CD8-positive, alpha-beta memory T cell (primary cell): Measurements from ENCODE around the gene SIN3A. TPM values are rescaled to one million over a fixed set of nuclear protein-coding genes. Genes with fewer than 3 reads are reported as not detected.

Experiments
- CTCF ChIA-PET: fragments of 350-600 bp; sonication (Branson Sonifier 250); formaldehyde crosslinking; loops from one replicate; lab custom pipeline; 2021; ENCODE audit warnings: antibody characterized with exemption; lab: Charles Lee
- POLR2A ChIA-PET: fragments of 350-600 bp; sonication (Branson Sonifier 250); formaldehyde crosslinking; loops from one replicate; lab custom pipeline; 2021; ENCODE audit warnings: antibody characterized with exemption; lab: Charles Lee
- DNase-seq, 5 donors: peaks; one replicate each; pipeline versions ENCODE4 v3.0.0 to v3.0.0-alpha.2; 2020 to 2022; ENCODE audit warnings: mixed read lengths in 1 of 5
- H3K27ac ChIP-seq: one replicate; pipeline ENCODE4 v1.7.0; 2013; ENCODE audit warnings: low read depth, mild to moderate bottlenecking, low read length, moderate library complexity
- H3K27me3 ChIP-seq: 2 replicates; pipeline ENCODE4 v1.7.0; 2013; ENCODE audit warnings: low read length, mild to moderate bottlenecking; ENCODE audit not compliant: insufficient read depth, poor library complexity, severe bottlenecking
- H3K36me3 ChIP-seq: 2 replicates; pipeline ENCODE4 v1.7.0; 2013; ENCODE audit warnings: mild to moderate bottlenecking, low read length, moderate library complexity; ENCODE audit not compliant: insufficient read depth
- H3K4me1 ChIP-seq: 2 replicates; pipeline ENCODE4 v1.7.0; 2013; ENCODE audit warnings: mild to moderate bottlenecking, low read length, moderate library complexity; ENCODE audit not compliant: insufficient read depth
- H3K4me3 ChIP-seq: 2 replicates; pipeline ENCODE4 v1.7.0; 2013; ENCODE audit warnings: mild to moderate bottlenecking, low read length
- H3K9me3 ChIP-seq: 2 replicates; pipeline ENCODE4 v1.7.0; 2013; ENCODE audit warnings: mild to moderate bottlenecking, low read length
- H3K27ac Mint-ChIP-seq, 8 donors: one replicate each; pipeline ENCODE4 v1.8.0; 2020 to 2021; ENCODE audit warnings: mixed read lengths in 8 of 8, mild to moderate bottlenecking in 6 of 8, inconsistent platforms in 3 of 8, moderate library complexity in 3 of 8
- H3K27me3 Mint-ChIP-seq, 2 donors: one replicate each; pipeline ENCODE4 v1.8.0; 2020 to 2021; ENCODE audit warnings: mixed read lengths in 2 of 2, mild to moderate bottlenecking in 1 of 2, moderate library complexity in 1 of 2
- H3K36me3 Mint-ChIP-seq, 3 donors: one replicate each; pipeline ENCODE4 v1.8.0; 2020 to 2021; ENCODE audit warnings: mixed read lengths in 3 of 3, inconsistent platforms in 1 of 3, mild to moderate bottlenecking in 1 of 3
- H3K4me1 Mint-ChIP-seq, 3 donors: one replicate each; pipeline ENCODE4 v1.8.0; 2020 to 2021; ENCODE audit warnings: mixed read lengths in 3 of 3, inconsistent platforms in 1 of 3, mild to moderate bottlenecking in 1 of 3
- H3K4me3 Mint-ChIP-seq, 7 donors: one replicate each; pipeline ENCODE4 v1.8.0; 2020 to 2021; ENCODE audit warnings: mixed read lengths in 7 of 7, mild to moderate bottlenecking in 6 of 7, moderate library complexity in 4 of 7, inconsistent platforms in 2 of 7
- H3K9me3 Mint-ChIP-seq, 5 donors: one replicate each; pipeline ENCODE4 v1.8.0; 2020 to 2022; ENCODE audit warnings: mixed read lengths in 5 of 5, mild to moderate bottlenecking in 3 of 5, moderate library complexity in 2 of 5, inconsistent platforms in 1 of 5
- polyA plus RNA-seq: library from polyadenylated mRNA; unstranded; fragments of 300-500 nt; fragmentation: Illumina TruSeq; gene quantifications from one replicate; pipeline ENCODE4 v1.2.3, GENCODE V29; 2021
- total RNA-seq, 2 experiments: library from RNA; stranded (reverse); gene quantifications; one replicate each; pipeline ENCODE4 v1.2.3, GENCODE V29; 2021

The SIN3A gene
- total and polyA plus RNA-seq, 3 experiments from 2014 or later: 16.0 to 89.0 (median 82.8) TPM

DNA sequence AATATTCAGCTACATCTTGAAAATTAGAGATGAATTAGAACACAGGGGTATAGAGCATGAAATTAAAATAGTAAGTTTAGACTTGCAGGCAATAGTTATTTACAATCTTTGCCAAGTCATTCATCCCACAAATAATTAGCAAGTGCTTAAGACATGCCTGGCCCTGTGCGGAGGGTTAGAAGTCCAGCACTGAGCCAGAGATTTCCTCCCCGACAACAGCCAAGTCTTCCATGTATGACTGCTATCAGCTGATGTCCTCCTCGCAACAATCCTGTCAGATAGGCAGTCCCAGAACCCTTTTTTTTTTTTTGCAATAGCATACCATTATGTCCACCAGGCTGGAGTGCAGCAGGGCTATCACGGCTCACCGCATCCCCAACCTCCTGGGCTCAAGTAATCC, 14.6 kb downstream of the SIN3A start:
- no peaks in the 10 kb centered on the region for H3K27me3 Mint-ChIP-seq
- peak overlapping the region; percentile 21 for H3K27ac ChIP-seq
- H3K36me3 ChIP-seq: no peaks in the 10 kb centered on the region
- peak overlapping the region in 1 of 7 donors; percentile 81 for H3K4me3 Mint-ChIP-seq
- H3K4me1 Mint-ChIP-seq: peaks cover 51 to 70% (median 59%) of the 10 kb centered on the region in 3 donors
- no peaks in the 10 kb centered on the region for H3K9me3 Mint-ChIP-seq
- no peaks in the 10 kb centered on the region for H3K27me3 ChIP-seq
- H3K9me3 ChIP-seq: no peaks in the 10 kb centered on the region
- POLR2A ChIA-PET: interaction anchor here (0.7 to 0.9 kb wide), 2 partner anchors 14 to 17 kb away, joined by 3 to 4 read pairs; partner anchors contain the start of gene SIN3A
- no peak overlapping the region for H3K4me3 ChIP-seq
- no peak for DNase-seq
- H3K4me1 ChIP-seq: peaks cover 17% of the 10 kb centered on the region
- peak overlapping the region in 2 of 8 donors; percentile 45 to 59 for H3K27ac Mint-ChIP-seq
- CTCF ChIA-PET: interaction anchor here (1.4 kb wide), 1 partner anchor 69 kb away, joined by 3 read pairs; no protein-coding TSS in a partner anchor
- H3K36me3 Mint-ChIP-seq: peaks cover 0 to 50% (median 14%) of the 10 kb centered on the region in 3 donors

DNA sequence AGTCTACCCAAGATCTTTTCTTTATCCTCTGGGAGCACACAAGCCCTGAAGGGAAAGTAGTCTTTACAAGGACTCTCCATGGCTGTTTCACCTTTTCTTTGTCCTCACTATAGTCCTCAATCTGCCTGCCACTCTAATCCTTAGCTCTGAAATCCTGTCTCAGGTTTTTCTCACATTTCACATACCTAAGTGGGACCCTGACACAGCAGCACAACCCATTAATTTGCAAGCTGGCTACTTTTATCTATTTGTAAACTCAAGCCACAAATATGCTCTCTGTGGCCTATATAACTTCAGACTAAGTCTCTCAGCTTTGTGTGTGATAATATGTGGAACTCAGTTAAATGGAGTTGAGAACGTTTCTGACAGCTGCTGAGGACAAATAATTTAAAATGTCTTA, 19.8 kb downstream of the SIN3A start:
- CTCF ChIA-PET: no interaction called here

DNA sequence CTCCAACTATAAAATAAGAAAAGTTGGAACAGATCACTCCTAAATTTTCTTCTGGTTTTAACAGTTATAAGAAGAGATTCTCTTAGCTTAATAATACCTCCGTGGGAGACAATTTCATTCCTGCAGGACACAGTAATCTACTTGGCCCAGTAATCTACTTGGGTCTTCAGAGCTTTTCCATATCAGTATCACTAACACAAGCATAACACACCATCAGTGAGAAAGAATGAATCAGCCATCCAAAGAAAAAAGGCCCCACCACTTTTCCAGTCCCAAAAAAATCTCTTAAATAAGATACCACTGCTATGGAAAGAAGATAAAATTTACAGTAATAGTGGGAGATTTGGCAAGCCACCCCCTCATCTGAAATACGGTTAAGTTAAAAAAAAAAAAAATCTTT, 20.2 kb downstream of the SIN3A start:
- no peaks in the 10 kb centered on the region for H3K9me3 ChIP-seq
- ChIA-PET POLR2A (no interaction called here), CTCF (no interaction called here)
- Mint-ChIP-seq H3K27ac (peak overlapping the region in 3 of 8 donors; percentile 6 to 33 (median 8)), H3K9me3 (no peaks in the 10 kb centered on the region), H3K36me3 (peaks cover 0 to 62% (median 18%) of the 10 kb centered on the region in 3 donors), H3K27me3 (no peaks in the 10 kb centered on the region), H3K4me1 (peaks cover 31 to 57% (median 56%) of the 10 kb centered on the region in 3 donors), H3K4me3 (no peak overlapping the region)
- no peaks in the 10 kb centered on the region for H3K27me3 ChIP-seq
- peaks cover 5% of the 10 kb centered on the region for H3K36me3 ChIP-seq
- peaks cover 6% of the 10 kb centered on the region for H3K4me1 ChIP-seq
- no peak overlapping the region for H3K4me3 ChIP-seq
- no peak for DNase-seq
- no peak overlapping the region for H3K27ac ChIP-seq

More for the DNA sequence above, 19.8 kb downstream of the SIN3A start:
- no peak for DNase-seq
- Mint-ChIP-seq H3K9me3 (no peaks in the 10 kb centered on the region), H3K36me3 (peaks cover 0 to 62% (median 18%) of the 10 kb centered on the region in 3 donors), H3K27me3 (no peaks in the 10 kb centered on the region), H3K4me3 (no peak overlapping the region), H3K4me1 (peaks cover 34 to 57% (median 57%) of the 10 kb centered on the region in 3 donors), H3K27ac (peak overlapping the region in 5 of 8 donors; percentile 6 to 68 (median 58))
- H3K27ac ChIP-seq: no peak overlapping the region
- no peaks in the 10 kb centered on the region for H3K9me3 ChIP-seq
- POLR2A ChIA-PET: no interaction called here
- H3K4me3 ChIP-seq: no peak overlapping the region
- H3K27me3 ChIP-seq: no peaks in the 10 kb centered on the region
- peaks cover 6% of the 10 kb centered on the region for H3K4me1 ChIP-seq
- H3K36me3 ChIP-seq: peaks cover 5% of the 10 kb centered on the region

DNA sequence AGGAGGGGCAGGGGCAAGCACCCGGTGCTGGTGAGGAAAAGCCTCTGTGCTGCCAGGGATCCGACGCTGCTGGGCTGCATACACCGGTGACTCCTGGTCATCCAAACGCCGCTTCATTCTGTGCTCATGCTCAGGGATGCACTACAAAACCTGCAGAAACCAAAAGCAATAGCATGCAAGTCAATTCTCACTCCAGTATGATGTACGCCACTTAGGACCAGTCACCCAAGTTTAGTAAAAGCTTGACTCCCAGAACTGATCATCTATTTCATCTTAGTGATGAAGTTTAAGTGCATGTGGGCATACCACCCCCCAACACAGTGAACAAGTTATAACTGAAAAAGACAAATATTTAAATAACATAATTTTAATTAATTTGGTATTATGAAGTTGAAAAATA, 21.2 kb downstream of the SIN3A start:
- CTCF ChIA-PET: no interaction called here
- Histone ChIP-seq H3K27ac (no peak overlapping the region), H3K27me3 (no peaks in the 10 kb centered on the region), H3K36me3 (peaks cover 5% of the 10 kb centered on the region), H3K4me1 (peaks cover 6% of the 10 kb centered on the region), H3K4me3 (no peak overlapping the region), H3K9me3 (no peaks in the 10 kb centered on the region)
- no peak overlapping the region for H3K4me3 Mint-ChIP-seq
- POLR2A ChIA-PET: no interaction called here
- H3K9me3 Mint-ChIP-seq: no peaks in the 10 kb centered on the region
- H3K27me3 Mint-ChIP-seq: no peaks in the 10 kb centered on the region
- H3K27ac Mint-ChIP-seq: no peak overlapping the region
- peaks cover 0 to 64% (median 14%) of the 10 kb centered on the region in 3 donors for H3K36me3 Mint-ChIP-seq
- H3K4me1 Mint-ChIP-seq: peaks cover 30 to 59% (median 58%) of the 10 kb centered on the region in 3 donors
- DNase-seq: no peak

DNA sequence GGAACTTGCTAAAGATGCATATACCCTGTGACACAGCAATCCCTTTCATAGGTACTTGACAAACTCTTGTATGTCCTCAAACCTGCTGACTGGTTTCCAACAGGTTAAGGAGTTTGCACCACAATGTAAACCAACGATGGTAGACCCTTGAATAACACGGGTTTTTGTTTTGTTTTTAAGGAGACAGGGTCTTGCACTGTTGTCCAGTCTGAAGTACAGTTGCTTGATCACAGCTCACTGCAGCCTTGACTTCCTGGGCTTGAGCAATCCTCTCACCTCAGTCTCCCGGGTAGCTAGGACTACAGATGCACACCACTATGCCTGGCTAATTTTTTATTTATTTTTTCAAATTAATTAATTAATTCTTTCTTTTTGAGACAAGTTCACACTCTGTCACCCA, 23.3 kb downstream of the SIN3A start:
- H3K4me1 Mint-ChIP-seq: peaks cover 16 to 47% (median 44%) of the 10 kb centered on the region in 3 donors

DNA sequence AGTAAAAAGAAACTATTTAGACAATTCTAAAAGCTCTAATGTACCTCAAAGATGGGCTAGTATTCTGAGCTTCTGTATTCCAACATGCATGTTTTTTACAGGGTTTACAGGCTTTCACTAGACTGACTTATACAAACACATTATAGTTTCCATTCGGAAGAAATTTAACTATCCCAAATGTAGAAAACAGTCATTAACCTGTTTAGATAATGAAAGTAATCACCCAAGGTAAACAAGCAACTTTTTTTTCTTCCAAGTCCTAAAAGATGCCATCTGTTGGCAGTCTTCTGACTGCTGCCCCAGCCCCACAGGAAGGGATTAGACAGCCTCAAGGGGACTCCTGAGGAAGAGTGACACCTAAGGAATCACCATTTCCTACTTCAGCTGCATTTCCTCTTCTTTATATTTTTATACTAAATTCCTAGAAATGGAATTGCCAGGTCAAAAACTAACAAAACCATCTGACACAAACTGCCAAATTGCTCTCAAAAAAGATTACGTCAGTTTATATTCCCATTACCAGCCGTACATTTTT, 25.5 kb downstream of the SIN3A start:
- Mint-ChIP-seq H3K4me1 (peaks cover 9 to 43% (median 34%) of the 10 kb centered on the region in 3 donors), H3K27me3 (no peaks in the 10 kb centered on the region), H3K4me3 (no peak overlapping the region), H3K27ac (peak overlapping the region in 4 of 8 donors; percentile 22 to 77 (median 49)), H3K9me3 (no peaks in the 10 kb centered on the region), H3K36me3 (peaks cover 0 to 72% (median 18%) of the 10 kb centered on the region in 3 donors)
- Histone ChIP-seq H3K36me3 (peaks cover 23% of the 10 kb centered on the region), H3K4me1 (no peaks in the 10 kb centered on the region), H3K4me3 (no peak overlapping the region), H3K27ac (no peak overlapping the region), H3K9me3 (no peaks in the 10 kb centered on the region), H3K27me3 (no peaks in the 10 kb centered on the region)
- DNase-seq: no peak
- ChIA-PET CTCF (no interaction called here), POLR2A (no interaction called here)

More for the DNA sequence above, 23.3 kb downstream of the SIN3A start:
- Histone ChIP-seq H3K27me3 (no peaks in the 10 kb centered on the region), H3K4me1 (no peaks in the 10 kb centered on the region), H3K36me3 (peaks cover 9% of the 10 kb centered on the region), H3K4me3 (no peak overlapping the region), H3K27ac (no peak overlapping the region), H3K9me3 (no peaks in the 10 kb centered on the region)
- no peaks in the 10 kb centered on the region for H3K27me3 Mint-ChIP-seq
- no peak overlapping the region for H3K4me3 Mint-ChIP-seq
- H3K9me3 Mint-ChIP-seq: no peaks in the 10 kb centered on the region
- no peak for DNase-seq
- POLR2A ChIA-PET: no interaction called here
- CTCF ChIA-PET: no interaction called here
- no peak overlapping the region for H3K27ac Mint-ChIP-seq
- H3K36me3 Mint-ChIP-seq: peaks cover 0 to 57% (median 10%) of the 10 kb centered on the region in 3 donors

DNA sequence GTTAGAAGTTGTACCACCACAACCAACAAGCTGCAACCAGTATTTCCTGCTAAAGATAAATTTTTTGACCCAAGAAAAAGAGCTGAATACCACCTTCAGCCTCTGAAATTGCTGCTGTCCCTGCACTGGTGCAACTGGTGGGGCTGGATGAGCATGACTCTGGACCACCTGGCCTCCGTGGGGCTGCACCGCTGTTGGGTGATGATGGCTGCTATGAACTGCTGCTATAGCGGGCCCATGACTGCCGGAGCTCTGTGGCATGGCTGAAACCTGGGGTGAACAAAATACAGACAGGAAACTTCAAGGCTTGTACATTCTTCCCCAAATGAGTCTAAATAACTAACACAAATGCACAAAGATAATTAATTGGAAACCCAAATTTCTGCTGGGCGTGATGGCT, 28.9 kb downstream of the SIN3A start:
- Mint-ChIP-seq H3K9me3 (no peaks in the 10 kb centered on the region), H3K27ac (peak overlapping the region in 1 of 8 donors; percentile 44), H3K4me1 (peaks cover 13 to 31% (median 21%) of the 10 kb centered on the region in 3 donors), H3K36me3 (peaks cover 0 to 67% (median 12%) of the 10 kb centered on the region in 3 donors), H3K4me3 (no peak overlapping the region), H3K27me3 (no peaks in the 10 kb centered on the region)
- DNase-seq: no peak
- ChIA-PET CTCF (no interaction called here), POLR2A (no interaction called here)
- H3K27ac ChIP-seq: no peak overlapping the region
- H3K4me3 ChIP-seq: no peak overlapping the region
- H3K36me3 ChIP-seq: peaks cover 18% of the 10 kb centered on the region
- no peaks in the 10 kb centered on the region for H3K27me3 ChIP-seq
- H3K4me1 ChIP-seq: no peaks in the 10 kb centered on the region
- no peaks in the 10 kb centered on the region for H3K9me3 ChIP-seq

DNA sequence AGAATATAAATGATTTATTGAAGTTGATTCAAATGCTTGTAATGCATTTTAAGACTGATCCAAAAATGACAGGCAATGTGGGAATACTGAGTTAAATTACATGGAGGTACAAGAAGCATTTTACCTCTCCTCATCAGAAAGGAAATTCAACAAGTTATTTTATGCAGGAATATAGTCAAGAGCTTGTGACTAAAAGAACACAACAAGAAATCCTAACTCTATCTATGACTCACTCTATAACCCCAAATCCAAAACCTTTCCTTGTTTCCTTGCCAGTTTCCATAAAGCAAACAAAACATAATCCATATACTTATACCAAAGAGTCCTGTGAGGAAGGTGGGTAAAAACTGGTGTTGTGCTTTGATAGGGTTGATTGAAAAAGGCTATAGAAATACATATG, 30.8 kb downstream of the SIN3A start:
- ChIA-PET POLR2A (no interaction called here), CTCF (no interaction called here)
- Mint-ChIP-seq H3K36me3 (peaks cover 0 to 65% (median 12%) of the 10 kb centered on the region in 3 donors), H3K4me3 (no peak overlapping the region), H3K27ac (peak overlapping the region in 1 of 8 donors; percentile 7), H3K9me3 (no peaks in the 10 kb centered on the region), H3K4me1 (peaks cover 13 to 32% (median 16%) of the 10 kb centered on the region in 3 donors), H3K27me3 (no peaks in the 10 kb centered on the region)
- Histone ChIP-seq H3K27ac (no peak overlapping the region), H3K36me3 (peaks cover 18% of the 10 kb centered on the region), H3K27me3 (no peaks in the 10 kb centered on the region), H3K9me3 (no peaks in the 10 kb centered on the region), H3K4me1 (no peaks in the 10 kb centered on the region), H3K4me3 (no peak overlapping the region)
- no peak for DNase-seq
